Prostate gland (tissue), 2 donors: Measurements from ENCODE around the gene GSTA3. TPM values are rescaled to one million over a fixed set of nuclear protein-coding genes. Genes with fewer than 3 reads are reported as not detected.
"Not testable (repeated sequence)": the region's sequence is repeated elsewhere in the genome, so short reads cannot be mapped to it uniquely, and the experiment has no call there.

Experiments used
- DNase-seq: peaks from one replicate; pipeline ENCODE4 v3.0.0-alpha.2; 2019; ENCODE audit warnings: low spot score
- H3K27ac ChIP-seq, 2 donors: fragments of 200-600 bp; sonication (generic); 2 replicates each; pipeline ENCODE4 v1.5.1; 2017 to 2019
- H3K27me3 ChIP-seq: fragments of 200-600 bp; sonication (generic); replicated peaks from 2 replicates; pipeline ENCODE4 v1.5.1; 2019; ENCODE audit not compliant: insufficient read depth
- H3K36me3 ChIP-seq, 2 donors: fragments of 200-600 bp; sonication (generic); 1 replicate in 1 of 2; 2 replicates in 1 of 2; pipeline versions ENCODE4 v1.5.1 to v1.8.1; 2017 to 2019
- H3K4me1 ChIP-seq: fragments of 200-600 bp; sonication (generic); replicated peaks from 2 replicates; pipeline ENCODE4 v1.5.1; 2019
- H3K4me3 ChIP-seq, 2 donors: fragments of 200-600 bp; sonication (generic); 2 replicates each; pipeline ENCODE4 v1.5.1; 2017 to 2019
- H3K9me3 ChIP-seq: fragments of 200-600 bp; sonication (generic); 2 replicates; pipeline ENCODE4 v1.5.1; 2017
- POLR2A ChIP-seq: fragments of 450-650 bp; IDR thresholded peaks from one replicate; pipeline ENCODE4 v1.6.1; 2016; ENCODE audit warnings: antibody characterized with exemption, mild to moderate bottlenecking
- POLR2AphosphoS5 ChIP-seq: sonication (generic); formaldehyde crosslinking; IDR thresholded peaks from one replicate; pipeline ENCODE4 v1.6.1; 2017; ENCODE audit warnings: antibody characterized with exemption
- WGBS: methylation state at CpG from one replicate; pipeline ENCODE4 v1.1.5; 2018; 5-methylcytosine and 5-hydroxymethylcytosine counted together
- intact Hi-C: fragments of 100-400 bp; cut with DNase I; formaldehyde crosslinking; loops from one replicate; pipeline ENCODE4 v1.14.2; 2022
- total RNA-seq, 2 donors: library from RNA; depleted of rRNA; stranded (reverse); fragments of >200 nt; gene quantifications; one replicate each; pipeline ENCODE4 v1.1.0, GENCODE V29; 2016
- TF ChIP-seq, protein P1 (sequence below), 4 experiments: fragments of 200-600 bp in 2 of 4; fragments of 450-650 bp in 2 of 4; sonication (generic) in 2 of 4; IDR thresholded peaks; 1 replicate in 3 of 4; 2 replicates in 1 of 4; pipeline ENCODE4 v1.5.1; 2016 to 2019; ENCODE audit warnings: antibody characterized with exemption in 4 of 4, mild to moderate bottlenecking in 2 of 4, moderate library complexity in 2 of 4

Gene GSTA3
- total RNA-seq, 2 donors from 2014 or later = 20.2 TPM; not detected in 1

DNA sequence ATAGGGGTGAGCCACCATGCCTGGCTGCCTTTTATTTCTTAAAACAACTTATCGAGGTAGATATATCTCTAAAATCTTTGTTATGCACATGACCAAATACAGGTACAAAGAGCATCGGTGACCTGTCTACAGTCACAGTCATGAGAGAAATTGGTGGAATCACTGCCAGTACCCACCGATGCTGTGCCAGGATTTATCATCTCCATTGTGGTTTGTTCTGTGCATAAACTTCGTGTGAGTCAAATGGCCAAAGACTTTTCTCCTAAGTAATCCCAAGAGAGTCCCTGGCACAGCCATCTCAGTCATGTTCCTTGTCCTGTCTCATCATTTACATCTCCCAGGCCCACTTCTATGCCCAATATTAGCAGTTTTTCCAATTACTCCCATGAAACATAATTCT lies 9.0 kb downstream of the GSTA3 start:
- WGBS = 81% methylated on average over 4 of the region's 4 CpGs
- H3K4me1 ChIP-seq = no peaks in the 10 kb centered on the region
- no peaks in the 10 kb centered on the region for H3K9me3 ChIP-seq
- intact Hi-C loops = no loop called here
- no peak for DNase-seq
- H3K36me3 ChIP-seq = no peaks in the 10 kb centered on the region
- H3K27ac ChIP-seq = no peak overlapping the region
- no peaks in the 10 kb centered on the region for H3K27me3 ChIP-seq
- no peak overlapping the region for H3K4me3 ChIP-seq
- TF ChIP-seq, protein P1, sequence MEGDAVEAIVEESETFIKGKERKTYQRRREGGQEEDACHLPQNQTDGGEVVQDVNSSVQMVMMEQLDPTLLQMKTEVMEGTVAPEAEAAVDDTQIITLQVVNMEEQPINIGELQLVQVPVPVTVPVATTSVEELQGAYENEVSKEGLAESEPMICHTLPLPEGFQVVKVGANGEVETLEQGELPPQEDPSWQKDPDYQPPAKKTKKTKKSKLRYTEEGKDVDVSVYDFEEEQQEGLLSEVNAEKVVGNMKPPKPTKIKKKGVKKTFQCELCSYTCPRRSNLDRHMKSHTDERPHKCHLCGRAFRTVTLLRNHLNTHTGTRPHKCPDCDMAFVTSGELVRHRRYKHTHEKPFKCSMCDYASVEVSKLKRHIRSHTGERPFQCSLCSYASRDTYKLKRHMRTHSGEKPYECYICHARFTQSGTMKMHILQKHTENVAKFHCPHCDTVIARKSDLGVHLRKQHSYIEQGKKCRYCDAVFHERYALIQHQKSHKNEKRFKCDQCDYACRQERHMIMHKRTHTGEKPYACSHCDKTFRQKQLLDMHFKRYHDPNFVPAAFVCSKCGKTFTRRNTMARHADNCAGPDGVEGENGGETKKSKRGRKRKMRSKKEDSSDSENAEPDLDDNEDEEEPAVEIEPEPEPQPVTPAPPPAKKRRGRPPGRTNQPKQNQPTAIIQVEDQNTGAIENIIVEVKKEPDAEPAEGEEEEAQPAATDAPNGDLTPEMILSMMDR (IDR thresholded peaks at IDR 0.05) = no peak
- TF ChIP-seq POLR2A (no peak), POLR2AphosphoS5 (no peak)

DNA sequence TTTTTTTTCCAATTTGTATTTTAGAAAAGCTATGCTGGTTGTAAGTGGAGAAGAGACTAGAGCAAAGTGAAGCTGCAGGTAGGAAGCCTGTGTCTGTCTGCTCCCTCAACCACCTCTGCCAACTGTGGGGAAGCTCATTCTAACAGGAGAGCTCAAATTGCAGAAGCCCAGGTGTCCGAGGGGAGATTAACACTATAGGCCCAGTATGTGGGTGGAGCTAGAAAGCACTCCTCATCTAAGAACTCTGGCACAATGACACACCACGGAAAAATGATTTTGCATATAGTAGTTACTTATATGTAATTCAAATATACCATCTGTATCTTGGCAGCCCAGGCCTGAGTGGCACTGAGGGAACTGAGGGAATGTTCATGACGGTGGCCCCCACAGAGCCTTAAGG lies 13.7 kb downstream of the GSTA3 start:
- intact Hi-C loops, H3K27me3 ChIP-seq, H3K9me3 ChIP-seq, H3K4me3 ChIP-seq, H3K36me3 ChIP-seq, H3K4me1 ChIP-seq, H3K27ac ChIP-seq, DNase-seq: not testable (repeated sequence)
- WGBS = 68% methylated on average over 3 of the region's 3 CpGs

DNA sequence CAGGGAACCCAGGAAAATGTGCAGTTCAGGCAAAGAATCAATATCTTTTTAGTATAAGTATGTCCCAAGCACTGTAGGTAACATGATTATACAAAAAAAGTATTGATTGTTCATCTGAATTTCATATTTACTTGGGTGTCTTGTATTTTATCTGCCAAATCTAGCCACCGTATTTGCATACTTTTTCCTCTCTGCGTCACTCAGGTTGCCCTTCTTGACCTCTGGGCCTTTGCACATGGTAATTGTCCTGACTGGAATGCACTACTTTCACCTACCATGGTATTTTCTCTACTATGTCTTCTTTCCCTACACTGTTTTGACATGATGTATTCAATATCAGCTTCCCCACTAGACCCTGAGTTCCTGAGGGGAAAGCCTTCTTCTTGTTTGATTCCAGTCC lies 15.2 kb downstream of the GSTA3 start:
- WGBS = 84% methylated on average over 2 of the region's 2 CpGs
- H3K4me3 ChIP-seq = no peak overlapping the region
- TF ChIP-seq, protein P1 (IDR thresholded peaks at IDR 0.05) = no peak
- TF ChIP-seq POLR2A (no peak), POLR2AphosphoS5 (no peak)
- no peaks in the 10 kb centered on the region for H3K9me3 ChIP-seq
- no peak overlapping the region for H3K27ac ChIP-seq
- intact Hi-C loops = no loop called here
- H3K4me1 ChIP-seq = no peaks in the 10 kb centered on the region
- H3K27me3 ChIP-seq = no peaks in the 10 kb centered on the region
- no peaks in the 10 kb centered on the region for H3K36me3 ChIP-seq
- DNase-seq = no peak

DNA sequence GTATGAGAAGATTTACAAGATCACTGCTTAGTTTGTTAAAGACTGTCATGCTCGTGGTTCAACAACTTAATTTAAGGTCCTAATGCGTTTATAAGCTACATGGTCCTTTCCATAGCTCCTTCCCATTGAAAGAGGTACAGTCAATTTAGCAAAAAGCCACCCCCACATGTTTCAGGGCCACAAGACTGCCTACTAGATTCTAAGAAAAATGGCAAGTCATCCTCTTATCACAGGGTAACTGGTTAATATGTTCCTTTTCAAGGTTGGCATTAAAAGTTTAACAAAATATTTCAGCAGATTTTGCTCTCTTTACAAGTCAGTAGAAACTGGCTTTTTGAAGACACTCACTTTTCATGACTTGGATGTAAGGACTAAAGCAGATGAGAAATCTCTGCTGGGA lies 15.7 kb downstream of the GSTA3 start:
- H3K27me3 ChIP-seq = no peaks in the 10 kb centered on the region
- intact Hi-C loops = no loop called here
- H3K4me1 ChIP-seq = no peaks in the 10 kb centered on the region
- no peak overlapping the region for H3K4me3 ChIP-seq
- WGBS = 65% methylated on average over 2 of the region's 2 CpGs
- no peaks in the 10 kb centered on the region for H3K9me3 ChIP-seq
- no peaks in the 10 kb centered on the region for H3K36me3 ChIP-seq
- TF ChIP-seq, protein P1 (IDR thresholded peaks at IDR 0.05) = no peak
- TF ChIP-seq POLR2A = no peak
- no peak for TF ChIP-seq POLR2AphosphoS5
- DNase-seq = no peak
- H3K27ac ChIP-seq = no peak overlapping the region

DNA sequence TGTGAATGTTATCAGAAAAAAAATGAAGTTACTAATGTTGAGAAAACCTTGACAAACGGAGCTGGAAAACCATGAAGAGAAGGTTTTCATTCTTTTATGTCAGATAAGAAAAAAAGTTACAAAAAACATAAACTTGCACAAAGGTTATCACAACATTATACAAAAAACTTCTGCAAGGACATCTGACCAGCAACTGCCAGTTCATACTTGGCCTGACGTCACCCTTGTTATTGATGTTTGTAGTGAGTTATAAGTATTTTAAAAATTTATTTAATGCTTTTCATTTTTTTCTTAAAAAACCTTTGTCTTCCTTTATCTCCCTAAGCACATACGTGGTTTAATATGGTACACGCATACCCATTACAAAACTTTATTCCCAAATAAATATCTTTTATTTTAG lies 16.3 kb downstream of the GSTA3 start:
- intact Hi-C loops = no loop called here
- H3K27me3 ChIP-seq = no peaks in the 10 kb centered on the region
- H3K9me3 ChIP-seq = no peaks in the 10 kb centered on the region
- H3K27ac ChIP-seq = no peak overlapping the region
- no peak overlapping the region for H3K4me3 ChIP-seq
- TF ChIP-seq, protein P1 (IDR thresholded peaks at IDR 0.05) = no peak
- TF ChIP-seq POLR2A = no peak
- TF ChIP-seq POLR2AphosphoS5 = no peak
- H3K36me3 ChIP-seq = no peaks in the 10 kb centered on the region
- H3K4me1 ChIP-seq = no peaks in the 10 kb centered on the region
- DNase-seq = no peak
- WGBS = 61% methylated on average over 4 of the region's 4 CpGs
